Measurements from ENCODE around the gene ZMYND8. TPM values are rescaled to one million over a fixed set of nuclear protein-coding genes. Genes with fewer than 3 reads are reported as not detected.

The ZMYND8 gene
- total RNA-seq, 1 experiment from 2014 or later = 29.0 TPM

GRCh38 chr20:47380481-47380880, 24.0 kb upstream of the ZMYND8 start:
- H3K4me3 ChIP-seq (replicated peaks in 1 of 2; ENCODE audit: low read depth in 1 of 2, low read length in 2 of 2) = no peak overlapping the region
- POLR2A ChIA-PET = interaction anchor here (1.3 kb wide), 1 partner anchor 20 kb away, joined by 4 read pairs; no protein-coding TSS in a partner anchor
- H3K36me3 ChIP-seq (ENCODE audit: control insufficient read depth in 1 of 2, insufficient read depth in 2 of 2, low read length in 2 of 2) = no peaks in the 10 kb centered on the region
- no peak overlapping the region for H3K27ac ChIP-seq (ENCODE audit: low read depth, low read length)
- H3K27me3 ChIP-seq (ENCODE audit: insufficient read depth, low read length) = no peaks in the 10 kb centered on the region
- intact Hi-C loops (cut with micrococcal nuclease) = loop anchor here (5.0 kb wide), 3 partner anchors 63 to 633 kb away; no protein-coding TSS in a partner anchor
- no TSS peak for BruUV-seq (replicated peaks)
- peaks cover 9 to 14% of the 10 kb centered on the region in 2 experiments for H3K4me1 ChIP-seq (ENCODE audit: control insufficient read depth in 1 of 2, insufficient read depth in 2 of 2, low read length in 2 of 2)
- H3K79me2 ChIP-seq (ENCODE audit: insufficient read depth, low read length) = no peaks in the 10 kb centered on the region
- no peak for TF ChIP-seq POLR2AphosphoS5 (IDR thresholded peaks at IDR 0.05; ENCODE audit: low read depth, low read length)
- no peak for TF ChIP-seq FOSL1 (IDR thresholded peaks at IDR 0.05; ENCODE audit: low read depth)
- no peak for ATAC-seq
- H2AFZ ChIP-seq (ENCODE audit: low read depth, low read length, poor library complexity, severe bottlenecking) = no peak overlapping the region
- H3K9me3 ChIP-seq (ENCODE audit: control insufficient read depth in 1 of 2, insufficient read depth in 1 of 2, low read depth in 1 of 2, low read length in 2 of 2) = no peaks in the 10 kb centered on the region
- no peaks in the 10 kb centered on the region for H4K20me1 ChIP-seq (ENCODE audit: insufficient read depth)
- RAD21 ChIA-PET (ENCODE audit: low non-redundant PET in 1 of 2, low total read pairs in 2 of 2, uncharacterized antibody in 2 of 2, unreplicated experiment in 2 of 2) = interaction anchor here in 1 of 2 experiments (0.7 to 4.3 kb wide), 2 partner anchors 107 to 157 kb away, joined by 4 to 55 read pairs; no protein-coding TSS in a partner anchor
- H3K4me2 ChIP-seq (ENCODE audit: low read length) = no peak overlapping the region
- no peaks in the 10 kb centered on the region for H3K9me2 ChIP-seq (ENCODE audit: insufficient read depth)
- CTCF ChIA-PET = interaction anchor here (0.7 to 6.8 kb wide), 3 partner anchors 107 to 204 kb away, joined by 4 to 225 read pairs (median 5); no protein-coding TSS in a partner anchor
- no peak overlapping the region for H3K9ac ChIP-seq (ENCODE audit: low read length)
- DNase-seq (ENCODE audit: low read depth, low spot score) = no peak

DNA sequence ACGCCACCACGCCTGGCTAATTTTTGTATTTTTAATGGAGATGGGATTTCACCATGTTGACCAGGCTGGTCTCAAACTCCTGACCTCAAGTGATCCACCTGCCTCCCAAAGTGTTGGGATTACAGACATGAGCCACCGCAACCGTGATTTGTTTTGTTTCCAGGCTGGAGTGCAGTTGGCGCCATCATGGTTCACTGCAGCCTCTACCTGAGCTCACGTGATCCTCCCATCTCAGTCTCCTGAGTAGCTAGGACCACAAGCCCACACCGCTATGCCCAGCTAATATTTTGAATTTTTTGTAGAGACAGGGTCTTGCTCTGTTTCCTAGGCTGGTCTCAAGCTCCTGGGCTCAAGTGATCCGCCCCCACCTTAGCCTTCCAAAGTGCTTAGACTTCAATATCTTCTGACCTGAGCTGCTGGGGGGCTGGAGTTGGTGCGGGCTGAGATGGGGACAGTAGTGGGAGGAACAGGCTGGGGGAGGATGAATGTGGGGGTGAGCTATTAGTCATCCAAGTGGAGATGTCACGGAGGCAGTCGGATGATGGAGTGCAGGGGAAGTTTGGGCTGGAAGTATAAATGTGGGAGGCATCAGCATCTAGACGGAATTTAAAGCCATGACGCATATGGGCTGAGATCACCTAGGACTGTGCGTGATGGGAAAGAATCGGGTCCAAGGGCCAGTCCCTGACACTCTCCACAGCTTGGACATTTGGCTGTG, 23.1 kb upstream of the ZMYND8 start:
- no peak overlapping the region for H2AFZ ChIP-seq (ENCODE audit: low read depth, low read length, poor library complexity, severe bottlenecking)
- H3K9me2 ChIP-seq (ENCODE audit: insufficient read depth) = no peaks in the 10 kb centered on the region
- no peaks in the 10 kb centered on the region for H3K27me3 ChIP-seq (ENCODE audit: insufficient read depth, low read length)
- intact Hi-C loops (cut with micrococcal nuclease) = loop anchor here (5.0 kb wide), 3 partner anchors 62 to 632 kb away; no protein-coding TSS in a partner anchor
- H3K4me3 ChIP-seq (replicated peaks in 1 of 2; ENCODE audit: low read depth in 1 of 2, low read length in 2 of 2) = no peak overlapping the region
- TF ChIP-seq ELF1 (IDR thresholded peaks at IDR 0.05; ENCODE audit: borderline replicate concordance, low read depth) (no peak), EGR1 (IDR thresholded peaks at IDR 0.05; ENCODE audit: low read depth) (no peak), SP1 (IDR thresholded peaks at IDR 0.05; ENCODE audit: low read depth) (no peak), EZH2phosphoT487 (IDR thresholded peaks at IDR 0.05; ENCODE audit: borderline replicate concordance) (no peak), SRF (IDR thresholded peaks at IDR 0.05; ENCODE audit: low read depth) (no peak), ZNF274 (IDR thresholded peaks at IDR 0.05; ENCODE audit: low read depth, low read length) (no peak), EZH2 (IDR thresholded peaks at IDR 0.05) (no peak), RAD21 (IDR thresholded peaks at IDR 0.05; ENCODE audit: low read depth) (no peak), JUND (IDR thresholded peaks at IDR 0.05) (no peak), ZFX (IDR thresholded peaks at IDR 0.05) (no peak), CEBPB (IDR thresholded peaks at IDR 0.05; ENCODE audit: low read depth) (no peak)
- TF ChIP-seq, protein P1, sequence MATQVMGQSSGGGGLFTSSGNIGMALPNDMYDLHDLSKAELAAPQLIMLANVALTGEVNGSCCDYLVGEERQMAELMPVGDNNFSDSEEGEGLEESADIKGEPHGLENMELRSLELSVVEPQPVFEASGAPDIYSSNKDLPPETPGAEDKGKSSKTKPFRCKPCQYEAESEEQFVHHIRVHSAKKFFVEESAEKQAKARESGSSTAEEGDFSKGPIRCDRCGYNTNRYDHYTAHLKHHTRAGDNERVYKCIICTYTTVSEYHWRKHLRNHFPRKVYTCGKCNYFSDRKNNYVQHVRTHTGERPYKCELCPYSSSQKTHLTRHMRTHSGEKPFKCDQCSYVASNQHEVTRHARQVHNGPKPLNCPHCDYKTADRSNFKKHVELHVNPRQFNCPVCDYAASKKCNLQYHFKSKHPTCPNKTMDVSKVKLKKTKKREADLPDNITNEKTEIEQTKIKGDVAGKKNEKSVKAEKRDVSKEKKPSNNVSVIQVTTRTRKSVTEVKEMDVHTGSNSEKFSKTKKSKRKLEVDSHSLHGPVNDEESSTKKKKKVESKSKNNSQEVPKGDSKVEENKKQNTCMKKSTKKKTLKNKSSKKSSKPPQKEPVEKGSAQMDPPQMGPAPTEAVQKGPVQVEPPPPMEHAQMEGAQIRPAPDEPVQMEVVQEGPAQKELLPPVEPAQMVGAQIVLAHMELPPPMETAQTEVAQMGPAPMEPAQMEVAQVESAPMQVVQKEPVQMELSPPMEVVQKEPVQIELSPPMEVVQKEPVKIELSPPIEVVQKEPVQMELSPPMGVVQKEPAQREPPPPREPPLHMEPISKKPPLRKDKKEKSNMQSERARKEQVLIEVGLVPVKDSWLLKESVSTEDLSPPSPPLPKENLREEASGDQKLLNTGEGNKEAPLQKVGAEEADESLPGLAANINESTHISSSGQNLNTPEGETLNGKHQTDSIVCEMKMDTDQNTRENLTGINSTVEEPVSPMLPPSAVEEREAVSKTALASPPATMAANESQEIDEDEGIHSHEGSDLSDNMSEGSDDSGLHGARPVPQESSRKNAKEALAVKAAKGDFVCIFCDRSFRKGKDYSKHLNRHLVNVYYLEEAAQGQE (IDR thresholded peaks at IDR 0.05; ENCODE audit: low read depth) = no peak
- TF ChIP-seq, protein P2, sequence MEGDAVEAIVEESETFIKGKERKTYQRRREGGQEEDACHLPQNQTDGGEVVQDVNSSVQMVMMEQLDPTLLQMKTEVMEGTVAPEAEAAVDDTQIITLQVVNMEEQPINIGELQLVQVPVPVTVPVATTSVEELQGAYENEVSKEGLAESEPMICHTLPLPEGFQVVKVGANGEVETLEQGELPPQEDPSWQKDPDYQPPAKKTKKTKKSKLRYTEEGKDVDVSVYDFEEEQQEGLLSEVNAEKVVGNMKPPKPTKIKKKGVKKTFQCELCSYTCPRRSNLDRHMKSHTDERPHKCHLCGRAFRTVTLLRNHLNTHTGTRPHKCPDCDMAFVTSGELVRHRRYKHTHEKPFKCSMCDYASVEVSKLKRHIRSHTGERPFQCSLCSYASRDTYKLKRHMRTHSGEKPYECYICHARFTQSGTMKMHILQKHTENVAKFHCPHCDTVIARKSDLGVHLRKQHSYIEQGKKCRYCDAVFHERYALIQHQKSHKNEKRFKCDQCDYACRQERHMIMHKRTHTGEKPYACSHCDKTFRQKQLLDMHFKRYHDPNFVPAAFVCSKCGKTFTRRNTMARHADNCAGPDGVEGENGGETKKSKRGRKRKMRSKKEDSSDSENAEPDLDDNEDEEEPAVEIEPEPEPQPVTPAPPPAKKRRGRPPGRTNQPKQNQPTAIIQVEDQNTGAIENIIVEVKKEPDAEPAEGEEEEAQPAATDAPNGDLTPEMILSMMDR (IDR thresholded peaks at IDR 0.05 in 2 of 3, conservative IDR thresholded peaks at IDR 0.05 in 1 of 3; ENCODE audit: borderline replicate concordance in 1 of 3, insufficient read depth in 1 of 3, low read depth in 2 of 3, low read length in 2 of 3) = no peak
- H3K4me2 ChIP-seq (ENCODE audit: low read length) = no peak overlapping the region
- CTCF ChIA-PET = interaction anchor here (1.7 to 6.8 kb wide), 2 partner anchors 107 to 174 kb away, joined by 5 to 225 read pairs; no protein-coding TSS in a partner anchor
- DNase-seq (ENCODE audit: low read depth, low spot score) = no peak
- no peaks in the 10 kb centered on the region for H3K36me3 ChIP-seq (ENCODE audit: control insufficient read depth in 1 of 2, insufficient read depth in 2 of 2, low read length in 2 of 2)
- RAD21 ChIA-PET (ENCODE audit: low non-redundant PET in 1 of 2, low total read pairs in 2 of 2, uncharacterized antibody in 2 of 2, unreplicated experiment in 2 of 2) = no interaction called here
- no TSS peak for BruUV-seq (replicated peaks)
- H3K4me1 ChIP-seq (ENCODE audit: control insufficient read depth in 1 of 2, insufficient read depth in 2 of 2, low read length in 2 of 2) = peaks cover 9 to 11% of the 10 kb centered on the region in 2 experiments
- H3K9me3 ChIP-seq (ENCODE audit: control insufficient read depth in 1 of 2, insufficient read depth in 1 of 2, low read depth in 1 of 2, low read length in 2 of 2) = no peaks in the 10 kb centered on the region
- H3K79me2 ChIP-seq (ENCODE audit: insufficient read depth, low read length) = no peaks in the 10 kb centered on the region
- POLR2A ChIA-PET = no interaction called here
- H3K27ac ChIP-seq (ENCODE audit: low read depth, low read length) = no peak overlapping the region
- no peaks in the 10 kb centered on the region for H4K20me1 ChIP-seq (ENCODE audit: insufficient read depth)
- no peak for ATAC-seq
- no peak overlapping the region for H3K9ac ChIP-seq (ENCODE audit: low read length)

Measured in HCT116 (cell line).